DND-41 (cell line): Measurements from ENCODE around the gene ADM.

Experiments
- ATAC-seq: fragments of 200-7000 bp; cut with Tn5 transposase; 3 replicates; pipeline ENCODE4 v1.9.1; 2021; ENCODE audit warnings: low read depth; ENCODE audit not compliant: insufficient read depth
- DNase-seq: peaks from one replicate; pipeline ENCODE4 v3.0.0-alpha.2; 2020
- H2AFZ ChIP-seq: 2 replicates; pipeline ENCODE4 v1.6.0; 2012; ENCODE audit warnings: low read depth, low read length
- H3K27ac ChIP-seq: 2 replicates; pipeline ENCODE4 v1.5.1; 2012; ENCODE audit warnings: low read length, inconsistent platforms
- H3K27me3 ChIP-seq: fragments of 200-600 bp; sonication (generic); 2 replicates; pipeline ENCODE4 v1.6.0; 2012; ENCODE audit warnings: low read length, mild to moderate bottlenecking, inconsistent platforms; ENCODE audit not compliant: insufficient read depth, poor library complexity
- H3K36me3 ChIP-seq: 2 replicates; pipeline ENCODE4 v1.5.1; 2012; ENCODE audit warnings: low read length, inconsistent platforms; ENCODE audit not compliant: insufficient read depth
- H3K4me1 ChIP-seq: 2 replicates; pipeline ENCODE4 v1.5.1; 2012; ENCODE audit warnings: mild to moderate bottlenecking, low read length; ENCODE audit not compliant: insufficient read depth
- H3K4me2 ChIP-seq: 2 replicates; pipeline ENCODE4 v1.6.0; 2012; ENCODE audit warnings: mild to moderate bottlenecking, moderate library complexity, low read length, inconsistent platforms; ENCODE audit not compliant: insufficient read depth
- H3K4me3 ChIP-seq, 2 experiments: fragments of 200-600 bp in 1 of 2; shearing (Covaris generic) in 1 of 2; 2 replicates each; pipeline ENCODE4 v1.5.1; 2012 to 2016; ENCODE audit warnings: inconsistent platforms in 2 of 2, low read length in 2 of 2, mild to moderate bottlenecking in 2 of 2, low read depth in 1 of 2, moderate library complexity in 1 of 2
- H3K79me2 ChIP-seq: 2 replicates; pipeline ENCODE4 v1.6.0; 2012; ENCODE audit warnings: low read length, inconsistent platforms; ENCODE audit not compliant: insufficient read depth
- H3K9ac ChIP-seq: 2 replicates; pipeline ENCODE4 v1.6.0; 2012; ENCODE audit warnings: low read depth, mild to moderate bottlenecking, inconsistent platforms, low read length, moderate library complexity
- H3K9me3 ChIP-seq: 2 replicates; pipeline ENCODE4 v1.5.1; 2012; ENCODE audit warnings: low read length, moderate library complexity, mild to moderate bottlenecking, inconsistent platforms; ENCODE audit not compliant: insufficient read depth, severe bottlenecking
- H4K20me1 ChIP-seq: 2 replicates; pipeline ENCODE4 v1.6.0; 2012; ENCODE audit warnings: low read length; ENCODE audit not compliant: insufficient read depth
- CTCF ChIP-seq: IDR thresholded peaks from 2 replicates; pipeline ENCODE4 v1.5.1; 2012; ENCODE audit warnings: borderline replicate concordance, low read length, moderate library complexity, mild to moderate bottlenecking; ENCODE audit not compliant: poor library complexity, severe bottlenecking; ENCODE audit errors: extremely low read depth
- EZH2 ChIP-seq: IDR thresholded peaks from 3 replicates; pipeline ENCODE4 v1.6.1; 2012; ENCODE audit warnings: borderline replicate concordance, low read depth, mild to moderate bottlenecking, moderate library complexity, low read length, inconsistent platforms; ENCODE audit not compliant: severe bottlenecking

The ADM gene

GRCh38 chr11:10322401-10322800, 17.5 kb downstream of the ADM start:
- Histone ChIP-seq H3K9me3 (no peaks in the 10 kb centered on the region), H3K4me3 (no peak overlapping the region), H3K79me2 (no peaks in the 10 kb centered on the region), H3K4me2 (peak overlapping the region; percentile 59), H3K27ac (no peak overlapping the region; the same call in 1 of the 2 replicates), H3K36me3 (no peaks in the 10 kb centered on the region), H3K4me1 (peaks cover 22% of the 10 kb centered on the region), H2AFZ (peak overlapping the region; percentile 32), H3K9ac (no peak overlapping the region; the same call in 1 of the 2 replicates), H4K20me1 (no peaks in the 10 kb centered on the region), H3K27me3 (peaks cover 24% of the 10 kb centered on the region)
- ATAC-seq (no peak), DNase-seq (no peak)
- TF ChIP-seq CTCF (no peak), EZH2 (no peak)

GRCh38 chr11:10322830-10323792, 18.2 kb downstream of the ADM start:
- Histone ChIP-seq H3K9me3 (no peaks in the 10 kb centered on the region), H3K4me3 (0 out of 4 replicates have a peak overlapping the region, but pooled peaks of 1 of the 2 experiments have one; percentile 28), H3K9ac (peak overlapping the region; percentile 4; the same call in 1 of the 2 replicates), H3K79me2 (no peaks in the 10 kb centered on the region), H3K4me2 (peak overlapping the region; percentile 59), H3K27ac (no peak overlapping the region; the same call in 1 of the 2 replicates), H3K4me1 (peaks cover 15% of the 10 kb centered on the region), H3K27me3 (peaks cover 29% of the 10 kb centered on the region), H2AFZ (peak overlapping the region; percentile 32), H3K36me3 (no peaks in the 10 kb centered on the region), H4K20me1 (no peaks in the 10 kb centered on the region)
- DNase-seq (peak; percentile 27), ATAC-seq (peak; percentile 77)
- TF ChIP-seq EZH2 (no peak), CTCF (peak; percentile 70)

- Histone ChIP-seq H3K9me3 (no peaks in the 10 kb centered on the region), H3K79me2 (no peaks in the 10 kb centered on the region), H3K9ac (no peak overlapping the region), H3K36me3 (no peaks in the 10 kb centered on the region), H3K27me3 (peaks cover 29% of the 10 kb centered on the region), H3K4me2 (no peak overlapping the region), H3K27ac (no peak overlapping the region), H3K4me3 (no peak overlapping the region), H4K20me1 (no peaks in the 10 kb centered on the region), H2AFZ (no peak overlapping the region), H3K4me1 (peaks cover 8% of the 10 kb centered on the region)
- ATAC-seq = no peak
- TF ChIP-seq EZH2 (no peak), CTCF (no peak)
- DNase-seq = no peak
Measured at GRCh38 chr11:10323793-10324170, 18.9 kb downstream of the ADM start.
